ENCODE measurements around the gene CCNF.

Gene CCNF

DNA sequence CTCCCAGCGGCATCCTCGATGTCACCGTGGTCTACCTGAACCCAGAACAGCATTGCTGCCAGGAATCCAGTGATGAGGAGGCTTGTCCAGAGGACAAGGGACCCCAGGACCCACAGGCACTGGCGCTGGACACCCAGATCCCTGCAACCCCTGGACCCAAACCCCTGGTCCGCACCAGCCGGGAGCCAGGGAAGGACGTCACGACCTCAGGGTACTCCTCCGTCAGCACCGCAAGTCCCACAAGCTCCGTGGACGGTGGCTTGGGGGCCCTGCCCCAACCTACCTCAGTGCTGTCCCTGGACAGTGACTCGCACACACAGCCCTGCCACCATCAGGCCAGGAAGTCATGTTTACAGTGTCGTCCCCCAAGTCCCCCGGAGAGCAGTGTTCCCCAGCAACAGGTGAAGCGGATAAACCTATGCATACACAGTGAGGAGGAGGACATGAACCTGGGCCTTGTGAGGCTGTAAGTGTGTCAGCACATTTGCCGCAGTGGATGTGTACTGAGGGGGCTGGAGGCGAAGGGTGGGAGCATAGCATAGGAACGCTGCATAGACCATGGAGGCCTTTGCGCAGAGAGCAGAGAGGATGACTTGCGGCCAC lies 27.4 kb downstream of the CCNF start:
- DNase-seq, result no peak

- no peak for DNase-seq
Measured at GRCh38 chr16:2457267-2457666, 28.0 kb downstream of the CCNF start.

- no peak for DNase-seq
Measured at GRCh38 chr16:2457946-2458345, 28.7 kb downstream of the CCNF start.

GRCh38 chr16:2458887-2459646 lies 29.8 kb downstream of the CCNF start:
- no peak for DNase-seq

GRCh38 chr16:2459647-2460390 lies 30.6 kb downstream of the CCNF start, which contains the start of gene TEDC2:
Gene TEDC2, plus strand, starts transcription at chr16:2460109. Its CDS starts 36 bp downstream, at chr16:2460145.
- peak in 50 of 51 donors; percentile 53 to 96 (median 88) for DNase-seq

DNA sequence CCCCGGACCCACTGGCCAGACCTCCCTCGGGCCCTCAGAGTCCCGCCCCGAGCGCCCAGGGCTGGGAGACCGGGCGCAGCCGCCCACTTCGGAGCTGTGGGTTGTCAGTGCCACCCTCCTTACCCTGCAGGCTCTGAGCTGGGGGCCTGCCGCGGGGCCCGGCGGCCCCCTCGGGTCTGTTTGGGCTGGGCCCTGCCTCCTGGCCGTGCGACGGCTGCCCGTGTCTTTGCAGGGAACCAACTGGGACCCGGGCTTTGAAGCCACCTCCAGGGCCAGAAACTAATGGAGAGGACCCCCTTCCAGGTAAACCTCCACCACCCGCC lies 31.1 kb downstream of the CCNF start:
- DNase-seq, result no peak

DNA sequence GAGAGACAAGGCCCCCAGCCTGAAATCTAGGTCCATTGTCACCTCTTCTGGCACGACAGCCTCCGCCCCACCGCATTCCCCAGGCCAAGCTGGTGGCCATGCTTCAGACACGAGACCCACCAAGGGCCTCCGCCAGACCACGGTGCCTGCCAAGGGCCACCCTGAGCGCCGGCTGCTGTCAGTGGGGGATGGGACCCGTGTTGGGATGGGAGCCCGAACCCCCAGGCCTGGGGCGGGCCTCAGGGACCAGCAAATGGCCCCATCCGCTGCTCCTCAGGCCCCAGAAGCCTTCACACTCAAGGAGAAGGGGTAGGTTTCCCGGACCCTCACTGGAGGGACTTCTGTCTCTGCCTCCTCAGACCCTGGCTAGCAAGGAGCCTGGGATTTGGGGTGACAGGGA lies 31.7 kb downstream of the CCNF start:
- DNase-seq, result no peak

DNA sequence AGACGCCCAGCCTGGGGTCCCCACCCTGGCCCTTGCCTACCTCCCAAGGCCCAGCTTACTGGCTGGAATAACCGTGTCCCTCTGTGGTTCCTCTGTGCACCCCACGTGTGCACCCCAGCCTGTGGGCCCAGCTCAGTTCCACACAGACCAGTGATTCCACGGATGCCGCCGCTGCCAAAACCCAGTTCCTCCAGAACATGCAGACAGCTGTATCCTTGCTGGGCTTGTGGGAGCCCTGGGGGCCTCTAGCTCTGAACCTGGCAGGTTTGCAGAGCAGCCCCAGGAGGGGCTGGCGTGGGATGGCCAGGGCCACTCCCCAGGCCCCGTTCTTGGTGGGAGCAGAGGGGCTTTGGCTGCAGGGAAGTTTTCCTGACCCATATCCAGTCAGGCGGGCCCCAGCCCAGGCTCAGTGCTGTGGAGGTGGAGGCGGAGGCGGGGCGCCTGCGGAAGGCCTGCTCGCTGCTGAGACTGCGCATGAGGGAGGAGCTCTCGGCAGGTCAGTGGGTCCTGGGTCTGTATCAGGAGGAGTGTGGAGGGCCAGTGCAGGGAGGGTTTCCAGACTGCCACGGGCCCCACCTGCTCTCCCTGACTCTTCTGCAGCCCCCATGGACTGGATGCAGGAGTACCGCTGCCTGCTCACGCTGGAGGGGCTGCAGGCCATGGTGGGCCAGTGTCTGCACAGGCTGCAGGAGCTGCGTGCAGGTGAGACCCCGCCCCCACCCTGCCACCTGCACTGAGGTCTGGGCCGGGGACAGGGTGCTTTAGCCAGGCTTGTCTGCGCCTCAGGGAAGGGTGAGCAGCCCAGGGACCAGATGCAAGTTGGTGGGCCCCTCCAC lies 33.0 kb downstream of the CCNF start:
- no peak for DNase-seq

DNA sequence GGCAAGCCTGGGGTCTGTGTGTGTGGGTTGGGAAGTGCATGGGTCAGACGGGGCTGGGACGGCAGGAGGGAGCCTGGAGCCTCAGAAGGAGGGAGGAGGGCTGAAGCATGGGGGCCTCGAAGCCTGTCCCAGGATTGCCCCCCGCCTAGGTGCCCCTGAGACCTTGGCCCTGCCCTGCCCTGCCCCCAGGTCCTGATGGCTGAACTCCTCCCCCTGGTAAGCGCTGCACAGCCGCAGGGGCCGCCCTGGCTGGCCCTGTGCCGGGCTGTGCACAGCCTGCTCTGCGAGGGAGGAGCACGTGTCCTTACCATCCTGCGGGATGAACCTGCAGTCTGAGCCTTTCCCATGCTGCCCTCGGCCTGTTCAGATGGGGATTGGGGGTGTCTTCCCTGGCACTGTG lies 35.1 kb downstream of the CCNF start:
- no peak for DNase-seq

DNA sequence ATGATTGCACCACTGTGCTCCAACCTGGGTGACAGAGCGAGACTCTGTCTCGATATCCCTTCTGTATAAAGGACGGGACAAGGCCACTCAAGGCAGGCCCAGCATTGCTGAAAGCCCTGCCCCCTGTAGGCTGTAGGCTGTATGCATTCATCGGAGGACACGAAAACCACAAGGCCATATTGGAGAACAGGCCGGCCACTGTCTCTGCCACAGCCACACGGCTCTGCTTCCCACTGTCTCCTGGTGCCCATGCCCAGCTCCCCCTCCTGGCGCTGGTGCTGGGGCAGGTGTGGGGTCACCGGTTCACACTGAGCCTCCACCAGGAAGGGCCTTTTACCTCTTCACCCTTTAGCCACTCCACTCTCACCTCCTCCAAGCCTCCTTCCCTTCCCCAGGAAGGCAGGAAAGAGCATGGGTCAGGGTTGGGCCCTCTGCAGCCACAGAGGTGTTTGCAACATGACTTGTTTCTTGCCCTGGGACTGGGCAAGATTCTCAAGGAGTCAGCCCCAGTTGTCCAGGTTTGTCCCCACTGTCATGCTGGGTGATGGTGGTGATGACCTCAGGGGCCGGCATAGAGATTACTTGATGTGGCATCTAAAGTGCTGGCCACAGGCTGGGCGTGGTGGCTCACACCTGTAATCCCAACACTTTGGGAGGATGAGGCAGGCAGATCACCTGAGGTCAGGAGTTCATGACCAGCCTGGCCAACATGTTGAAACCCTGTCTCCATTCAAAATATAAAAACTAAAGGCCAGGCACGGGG lies 36.6 kb downstream of the CCNF start:
- no peak for DNase-seq

GRCh38 chr16:2466667-2467527 lies 37.6 kb downstream of the CCNF start:
- DNase-seq, result no peak

GRCh38 chr16:2467528-2468232 lies 38.4 kb downstream of the CCNF start:
- DNase-seq, result peak in 43 of 51 donors; percentile 19 to 87 (median 62)

DNA sequence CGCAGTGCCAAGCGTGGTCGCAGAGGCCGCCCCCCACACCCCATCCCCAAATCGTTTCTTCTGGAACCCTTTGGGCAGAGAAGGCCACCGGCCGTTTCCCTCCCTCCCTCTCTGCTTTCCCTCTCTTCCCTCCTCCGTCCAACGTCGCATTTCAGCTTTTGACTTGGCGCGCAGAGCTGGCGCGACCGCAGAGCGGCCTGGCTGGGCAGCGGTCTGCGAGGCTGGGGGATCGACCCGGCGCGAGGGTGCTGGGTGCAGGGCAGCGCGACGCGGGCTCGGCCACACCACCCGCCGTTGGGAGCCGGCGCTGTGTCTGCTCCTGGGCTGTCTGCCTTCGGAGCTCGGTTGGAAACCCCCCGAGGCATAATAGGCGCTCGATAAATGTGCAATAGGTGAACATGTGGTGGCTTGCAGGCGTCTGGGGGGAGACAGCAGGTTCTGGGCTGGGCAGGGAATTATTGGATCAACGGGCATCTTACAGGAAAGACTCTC lies 39.0 kb downstream of the CCNF start:
- DNase-seq, result peak in 11 of 51 donors; percentile 7 to 51 (median 25)

- DNase-seq, result peak in 31 of 51 donors; percentile 23 to 85 (median 50)
Measured at GRCh38 chr16:2468725-2469398, 39.6 kb downstream of the CCNF start.

DNA sequence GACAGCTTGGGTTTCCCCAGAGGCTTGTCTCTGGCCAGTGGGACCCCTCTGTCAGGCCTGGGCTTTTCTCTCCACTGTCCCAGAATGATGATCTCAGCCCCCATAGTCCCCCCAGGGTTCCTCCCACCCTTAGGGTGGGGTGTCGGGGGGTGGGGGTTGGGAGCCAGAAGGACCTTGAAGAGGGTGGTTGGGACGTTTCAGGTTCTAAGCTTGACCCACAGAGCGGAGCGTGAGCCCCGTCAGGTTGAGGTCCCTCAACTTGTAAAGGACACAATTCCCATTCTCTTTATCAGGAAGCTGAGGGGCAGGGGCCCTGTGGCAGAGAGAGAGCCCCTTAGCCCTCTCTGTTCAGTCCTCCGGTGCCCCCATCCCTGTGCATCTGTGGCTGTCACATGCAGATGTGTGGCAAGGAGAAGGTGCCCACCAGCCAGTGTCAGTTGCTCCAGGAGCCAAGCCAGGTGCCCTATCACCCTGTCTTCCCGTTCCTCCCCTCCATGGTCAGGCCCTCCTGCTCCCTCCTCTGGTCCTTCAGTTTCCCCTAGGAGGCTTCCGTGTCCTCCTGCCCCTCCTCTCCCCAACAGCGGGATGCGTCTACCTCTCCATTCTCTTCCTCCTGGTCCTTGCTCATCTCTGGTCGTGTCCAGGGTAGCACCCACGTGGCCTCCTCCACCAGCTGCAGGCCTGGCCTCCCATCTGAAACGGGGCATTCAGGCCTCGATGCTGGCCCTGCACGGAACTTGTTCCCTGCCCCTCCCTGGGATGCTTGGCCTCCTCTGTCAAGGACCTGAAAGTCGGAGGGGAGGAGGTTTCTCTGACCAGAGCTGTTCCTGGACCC lies 40.4 kb downstream of the CCNF start:
- peak in 3 of 51 donors; percentile 10 to 22 (median 17) for DNase-seq

- no peak for DNase-seq
Measured at GRCh38 chr16:2470234-2470601, 41.0 kb downstream of the CCNF start.

DNA sequence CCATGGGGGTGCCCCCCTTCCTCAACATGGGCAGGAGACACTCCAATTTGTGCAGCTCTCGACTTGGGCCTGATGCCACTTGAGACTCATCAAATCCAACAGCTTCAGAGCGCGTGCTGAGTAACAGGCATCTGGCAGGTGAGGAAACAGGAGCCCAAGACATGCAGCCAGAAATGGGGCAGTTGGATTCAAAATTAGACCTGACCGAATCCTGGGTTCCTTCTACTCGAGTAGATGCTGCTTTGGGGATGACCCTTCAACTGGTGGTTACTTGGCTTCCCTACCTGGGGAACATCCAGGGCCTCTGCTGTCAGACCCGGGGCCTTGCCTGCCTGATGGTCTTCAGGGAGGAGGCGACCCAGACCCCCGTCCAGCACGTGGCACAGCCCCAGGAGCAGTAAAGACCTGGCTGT lies 41.4 kb downstream of the CCNF start:
- peak in 2 of 51 donors; percentile 23 to 27 for DNase-seq

Data from hypothalamus (tissue), 51 donors.